Activated CD8-positive, alpha-beta T cell treated with anti-CD3 and anti-CD28 coated beads, Interleukin-2, amount 10 ng/mL, durations not matched to agents 7 days and 5 days (primary cell): ENCODE results near the gene BCAS3. TPM values are rescaled to one million over a fixed set of nuclear protein-coding genes. Genes with fewer than 3 reads are reported as not detected.

Source experiments
- ATAC-seq: fragments of 150-1000 bp; cut with Tn5 transposase; one replicate; pipeline ENCODE4 v1.10.0; 2021; ENCODE audit warnings: moderate library complexity
- CTCF ChIA-PET: fragments of 350-600 bp; sonication (Branson Sonifier 250); formaldehyde crosslinking; loops from one replicate; lab custom pipeline; 2021; ENCODE audit warnings: antibody characterized with exemption; lab: Charles Lee
- POLR2A ChIA-PET: fragments of 350-600 bp; sonication (Branson Sonifier 250); formaldehyde crosslinking; loops from one replicate; lab custom pipeline; 2021; ENCODE audit warnings: antibody characterized with exemption; lab: Charles Lee
- DNase-seq: peaks from one replicate; pipeline ENCODE4 v3.0.0-alpha.2; 2020
- H3K27ac Mint-ChIP-seq: one replicate; pipeline ENCODE4 v1.8.0; 2021; ENCODE audit warnings: mild to moderate bottlenecking, mixed read lengths
- H3K27me3 Mint-ChIP-seq: one replicate; pipeline ENCODE4 v1.8.0; 2021; ENCODE audit warnings: low read depth, mixed read lengths
- H3K36me3 Mint-ChIP-seq: one replicate; pipeline ENCODE4 v1.8.0; 2021; ENCODE audit warnings: low read depth, mixed read lengths
- H3K4me1 Mint-ChIP-seq: one replicate; pipeline ENCODE4 v1.8.0; 2021; ENCODE audit warnings: low read depth, mixed read lengths
- H3K4me3 Mint-ChIP-seq: one replicate; pipeline ENCODE4 v1.8.0; 2021; ENCODE audit warnings: mild to moderate bottlenecking, mixed read lengths
- H3K9me3 Mint-ChIP-seq: one replicate; pipeline ENCODE4 v1.8.0; 2022; ENCODE audit warnings: mixed read lengths; ENCODE audit not compliant: insufficient read depth
- total RNA-seq, 2 experiments: library from RNA; stranded (reverse); gene quantifications; one replicate each; pipeline ENCODE4 v1.2.3, GENCODE V29; 2021

BCAS3 gene
- total RNA-seq, 2 experiments from 2014 or later = 13.0 to 16.3 TPM

DNA sequence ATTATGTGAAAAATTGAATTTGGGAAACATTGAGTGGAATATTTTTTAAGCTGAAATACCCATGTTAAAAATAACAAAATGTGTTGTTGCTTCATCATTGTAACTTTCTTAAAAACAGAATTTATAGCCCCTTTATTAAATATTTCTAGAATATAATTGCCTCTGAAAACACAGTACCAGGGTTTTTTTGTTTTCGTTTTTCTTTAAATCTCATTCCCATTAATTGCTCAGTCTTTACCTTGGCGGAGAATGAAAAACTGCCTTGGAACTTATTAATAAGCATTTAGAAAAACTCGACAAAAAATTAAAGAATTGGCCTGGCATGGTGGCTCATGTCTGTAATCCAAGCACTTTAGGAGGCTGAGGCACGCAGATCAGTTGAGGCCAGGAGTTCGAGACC lies 526.8 kb downstream of the BCAS3 start:
- ATAC-seq (no peak), DNase-seq (no peak)
- no peaks in the 10 kb centered on the region for H3K36me3 Mint-ChIP-seq
- H3K9me3 Mint-ChIP-seq = no peaks in the 10 kb centered on the region
- peaks cover 2% of the 10 kb centered on the region for H3K27me3 Mint-ChIP-seq
- H3K4me3 Mint-ChIP-seq = no peak overlapping the region
- ChIA-PET CTCF (no interaction called here), POLR2A (no interaction called here)
- no peak overlapping the region for H3K27ac Mint-ChIP-seq
- H3K4me1 Mint-ChIP-seq = no peaks in the 10 kb centered on the region

DNA sequence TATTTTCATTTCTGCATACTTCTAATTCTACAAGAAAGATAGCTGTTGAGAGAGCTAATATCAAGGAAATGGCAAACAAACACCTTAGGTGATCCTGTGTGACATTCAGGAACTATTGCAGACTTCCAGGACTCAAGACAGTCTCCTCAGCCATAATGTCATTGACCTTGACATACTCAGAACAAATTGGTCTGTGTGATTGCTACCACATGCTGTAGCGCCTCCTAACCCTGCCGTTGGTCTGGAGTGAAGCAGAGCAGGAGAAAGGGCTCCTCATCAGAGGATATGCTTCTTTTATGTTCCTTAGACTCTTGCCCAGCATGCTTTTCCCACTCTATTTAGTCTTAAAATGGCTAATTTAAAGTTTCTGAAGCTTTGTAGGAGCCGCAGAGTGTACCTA lies 527.8 kb downstream of the BCAS3 start:
- Mint-ChIP-seq H3K27ac (no peak overlapping the region), H3K36me3 (no peaks in the 10 kb centered on the region), H3K4me3 (no peak overlapping the region), H3K4me1 (no peaks in the 10 kb centered on the region), H3K27me3 (peaks cover 2% of the 10 kb centered on the region), H3K9me3 (no peaks in the 10 kb centered on the region)
- POLR2A ChIA-PET = no interaction called here
- CTCF ChIA-PET = no interaction called here
- ATAC-seq (no peak), DNase-seq (no peak)

DNA sequence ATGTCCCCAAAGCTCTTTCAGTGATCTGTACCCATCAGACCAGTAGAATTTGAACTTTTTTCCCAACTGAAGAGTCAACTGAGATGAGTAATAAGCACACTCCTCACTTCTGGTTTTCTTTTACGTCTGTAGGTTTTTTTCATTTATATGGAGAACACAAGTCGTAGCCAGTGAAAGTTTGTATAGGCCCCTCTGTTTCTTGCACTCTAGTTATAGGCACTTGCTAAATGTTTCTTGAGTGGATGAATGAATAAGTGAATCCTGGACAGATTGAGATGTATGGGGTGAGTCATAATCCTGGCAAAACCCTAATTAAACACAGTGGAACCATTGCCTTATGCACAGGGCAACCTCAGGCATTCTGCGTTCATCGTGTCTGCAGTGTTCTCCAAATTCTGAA lies 528.3 kb downstream of the BCAS3 start:
- ATAC-seq = no peak
- no peak overlapping the region for H3K4me3 Mint-ChIP-seq
- H3K36me3 Mint-ChIP-seq = no peaks in the 10 kb centered on the region
- no peak for DNase-seq
- no peaks in the 10 kb centered on the region for H3K4me1 Mint-ChIP-seq
- H3K27me3 Mint-ChIP-seq = peaks cover 2% of the 10 kb centered on the region
- no peak overlapping the region for H3K27ac Mint-ChIP-seq
- POLR2A ChIA-PET = no interaction called here
- H3K9me3 Mint-ChIP-seq = no peaks in the 10 kb centered on the region
- CTCF ChIA-PET = no interaction called here

DNA sequence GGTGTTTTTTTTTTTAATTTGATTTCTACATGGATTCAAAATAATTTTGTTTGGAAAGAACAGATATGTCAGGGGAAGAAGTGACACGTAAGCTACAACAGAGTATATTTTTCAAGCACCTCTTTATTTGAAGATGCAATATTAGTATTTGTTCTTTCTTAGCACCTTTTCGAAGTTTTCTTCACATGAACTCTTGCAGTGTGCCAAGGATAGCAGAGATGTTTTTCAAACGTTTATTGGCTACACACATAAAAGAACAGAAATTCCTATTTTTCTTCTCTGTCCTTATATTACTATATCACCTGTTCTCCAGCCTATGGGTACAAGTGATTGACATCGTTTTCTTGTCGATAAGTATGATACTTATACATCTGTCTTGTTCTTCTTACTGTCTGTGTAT lies 529.3 kb downstream of the BCAS3 start:
- ChIA-PET CTCF (no interaction called here), POLR2A (no interaction called here)
- no peaks in the 10 kb centered on the region for H3K36me3 Mint-ChIP-seq

DNA sequence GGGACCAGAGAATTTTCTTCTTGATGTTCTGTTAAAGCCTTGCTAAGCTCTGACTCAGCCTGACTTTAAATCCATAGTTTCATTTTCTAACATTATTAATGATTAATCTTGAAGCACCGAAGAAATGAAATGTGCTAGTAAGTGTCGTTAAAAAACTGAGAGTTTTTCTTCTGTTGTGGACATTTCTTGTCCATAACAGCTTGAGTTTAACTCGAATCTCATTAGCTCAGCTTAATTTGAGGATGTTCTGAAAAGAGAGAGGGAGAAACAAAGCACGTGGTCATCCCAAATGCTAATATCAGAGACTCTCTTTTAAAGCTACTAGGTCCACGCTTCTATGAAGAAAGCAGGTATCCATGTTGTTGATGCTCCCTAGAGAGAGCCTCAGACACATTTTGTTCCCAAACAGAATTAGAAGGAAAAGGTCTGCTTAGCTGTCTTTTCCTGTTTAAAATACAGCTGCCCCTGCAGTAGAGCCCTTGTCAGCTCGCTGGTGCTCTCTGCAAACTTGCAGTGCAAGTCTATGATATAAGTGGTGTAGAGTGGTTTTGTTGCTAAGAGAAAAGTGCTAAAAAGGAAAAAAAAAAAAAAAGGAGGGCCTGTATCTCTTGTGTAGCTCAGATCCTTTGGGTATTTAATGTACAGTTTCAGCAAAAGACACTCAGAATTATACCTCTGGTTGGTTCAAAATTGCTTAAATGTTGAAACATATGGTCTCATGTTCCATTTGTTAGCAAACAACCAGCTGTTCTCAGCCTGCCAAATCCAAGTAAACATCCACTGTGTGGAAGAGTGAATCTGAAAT lies 530.9 kb downstream of the BCAS3 start:
- Mint-ChIP-seq H3K27ac (no peak overlapping the region), H3K4me1 (no peaks in the 10 kb centered on the region), H3K9me3 (no peaks in the 10 kb centered on the region), H3K36me3 (no peaks in the 10 kb centered on the region), H3K4me3 (no peak overlapping the region), H3K27me3 (no peaks in the 10 kb centered on the region)
- ChIA-PET POLR2A (no interaction called here), CTCF (interaction anchor here (0.7 to 1.5 kb wide), 2 partner anchors 10 to 20 kb away, joined by 3 read pairs; no protein-coding TSS in a partner anchor)
- ATAC-seq (no peak), DNase-seq (no peak)

More for the DNA sequence above, 529.3 kb downstream of the BCAS3 start:
- ATAC-seq (no peak), DNase-seq (no peak)
- Mint-ChIP-seq H3K27me3 (no peaks in the 10 kb centered on the region), H3K4me1 (no peaks in the 10 kb centered on the region), H3K9me3 (no peaks in the 10 kb centered on the region), H3K4me3 (no peak overlapping the region), H3K27ac (no peak overlapping the region)

DNA sequence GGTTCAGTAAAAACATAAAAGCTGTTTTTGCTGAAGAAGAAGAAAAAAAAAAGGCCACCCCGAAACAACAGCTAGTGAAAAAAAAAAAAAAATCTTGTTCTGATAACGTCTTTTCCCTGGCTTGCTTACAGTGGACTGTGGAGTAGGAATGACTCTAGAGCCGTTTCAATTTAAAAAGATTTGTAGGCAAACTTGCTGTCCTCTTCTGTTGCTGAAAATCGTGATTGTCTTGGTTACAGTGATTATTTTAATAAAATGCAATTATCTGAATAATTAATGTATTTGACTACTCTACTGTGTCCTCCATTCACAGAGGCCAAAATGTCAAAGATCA lies 531.4 kb downstream of the BCAS3 start:
- ChIA-PET POLR2A (no interaction called here), CTCF (interaction anchor here (1.5 kb wide), 1 partner anchor 19 kb away, joined by 3 read pairs; no protein-coding TSS in a partner anchor)
- H3K4me3 Mint-ChIP-seq = no peak overlapping the region

DNA sequence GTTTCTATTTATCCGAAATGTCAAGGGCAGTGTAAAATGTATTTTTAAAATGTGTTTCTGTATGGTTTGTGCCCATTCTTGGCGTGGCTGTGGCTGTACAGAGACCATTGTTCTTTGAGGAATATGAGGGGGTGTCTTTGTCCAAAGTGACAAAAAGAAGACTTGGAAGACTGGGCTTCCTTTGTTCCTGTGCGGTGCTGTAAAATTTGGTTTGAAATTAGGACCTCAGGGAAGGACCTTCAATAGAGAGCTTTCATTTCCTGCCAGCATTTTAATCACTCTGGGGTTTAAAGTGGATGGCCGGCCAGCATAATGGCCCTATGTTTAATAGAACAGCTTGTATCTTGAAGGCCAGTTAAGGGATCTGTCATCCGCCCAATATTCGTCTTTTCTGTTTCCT lies 531.9 kb downstream of the BCAS3 start:
- Mint-ChIP-seq H3K4me3 (no peak overlapping the region), H3K36me3 (no peaks in the 10 kb centered on the region), H3K27ac (no peak overlapping the region), H3K4me1 (no peaks in the 10 kb centered on the region), H3K27me3 (no peaks in the 10 kb centered on the region), H3K9me3 (no peaks in the 10 kb centered on the region)
- DNase-seq = no peak
- ATAC-seq = no peak
- ChIA-PET POLR2A (no interaction called here), CTCF (interaction anchor here (1.5 kb wide), 1 partner anchor 19 kb away, joined by 3 read pairs; no protein-coding TSS in a partner anchor)

More for the DNA sequence above, 531.4 kb downstream of the BCAS3 start:
- H3K27ac Mint-ChIP-seq = no peak overlapping the region
- no peaks in the 10 kb centered on the region for H3K27me3 Mint-ChIP-seq
- DNase-seq (no peak), ATAC-seq (no peak)
- no peaks in the 10 kb centered on the region for H3K4me1 Mint-ChIP-seq
- no peaks in the 10 kb centered on the region for H3K36me3 Mint-ChIP-seq
- H3K9me3 Mint-ChIP-seq = no peaks in the 10 kb centered on the region

DNA sequence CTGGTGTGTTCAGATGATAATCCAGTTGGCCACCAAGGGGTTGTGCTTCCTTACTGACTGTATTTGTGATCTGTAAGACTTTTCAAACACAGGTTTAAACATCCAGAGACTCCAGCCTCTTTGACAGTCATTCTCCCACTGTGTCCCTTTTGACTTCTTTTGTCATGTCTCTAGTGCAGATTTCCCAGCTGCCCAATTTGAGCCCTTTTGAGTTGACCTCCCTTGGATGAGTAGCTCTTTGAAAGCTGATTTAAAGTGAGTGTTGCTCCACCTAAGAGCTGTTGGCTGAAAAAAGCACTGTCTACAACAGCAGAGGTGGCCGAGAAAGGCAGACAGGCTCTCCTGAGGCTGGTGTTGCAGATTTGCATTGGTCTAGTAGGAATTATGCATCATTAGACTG lies 533.6 kb downstream of the BCAS3 start:
- no peak for DNase-seq
- Mint-ChIP-seq H3K9me3 (no peaks in the 10 kb centered on the region), H3K36me3 (no peaks in the 10 kb centered on the region), H3K4me3 (no peak overlapping the region), H3K27me3 (no peaks in the 10 kb centered on the region), H3K4me1 (peaks cover 3% of the 10 kb centered on the region), H3K27ac (no peak overlapping the region)
- ATAC-seq = no peak
- POLR2A ChIA-PET = no interaction called here
- CTCF ChIA-PET = no interaction called here

DNA sequence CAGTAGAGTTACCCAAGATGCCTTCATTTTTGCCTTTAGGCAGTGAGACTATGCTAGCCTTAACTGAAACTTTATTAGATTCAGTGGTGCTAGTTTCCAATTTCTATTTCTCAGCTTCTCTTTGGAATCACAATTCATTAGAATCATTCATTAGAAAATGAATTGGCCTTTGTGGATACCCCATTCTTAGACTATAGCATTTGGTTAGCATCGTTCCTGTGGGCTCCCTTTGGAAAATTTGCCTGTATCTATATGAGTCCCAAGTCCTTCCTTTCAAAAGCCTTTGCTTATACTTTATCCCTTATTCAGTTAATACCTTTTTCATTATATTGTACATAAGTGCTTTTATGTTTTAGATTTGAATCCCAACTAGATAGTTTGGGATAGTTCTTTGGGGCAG lies 535.0 kb downstream of the BCAS3 start:
- ChIA-PET CTCF (interaction anchor here (1.2 kb wide), 1 partner anchor 8 kb away, joined by 4 read pairs; no protein-coding TSS in a partner anchor), POLR2A (no interaction called here)
- no peak overlapping the region for H3K27ac Mint-ChIP-seq
- no peak overlapping the region for H3K4me3 Mint-ChIP-seq
- H3K27me3 Mint-ChIP-seq = no peaks in the 10 kb centered on the region
- H3K36me3 Mint-ChIP-seq = no peaks in the 10 kb centered on the region
- H3K9me3 Mint-ChIP-seq = no peaks in the 10 kb centered on the region
- H3K4me1 Mint-ChIP-seq = peaks cover 5% of the 10 kb centered on the region
- DNase-seq = no peak
- no peak for ATAC-seq

DNA sequence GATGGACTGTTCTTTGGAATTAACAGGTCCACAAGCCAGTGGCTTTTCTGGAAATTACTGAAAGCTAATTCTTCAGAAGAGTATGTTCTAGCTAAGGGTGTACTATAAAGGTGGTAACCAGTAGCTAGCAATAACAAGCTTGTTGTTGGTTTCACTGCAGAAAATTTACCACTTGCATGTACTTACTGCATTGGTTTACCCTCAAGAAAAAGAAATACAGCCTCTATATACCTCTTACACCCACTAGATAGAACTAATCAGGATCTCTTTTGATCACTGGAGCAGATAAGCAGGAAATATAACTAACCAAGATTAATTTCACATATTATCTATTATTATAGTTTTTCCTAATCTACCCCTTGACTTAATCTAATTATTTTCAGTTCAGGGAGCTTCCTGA lies 537.1 kb downstream of the BCAS3 start:
- H3K27ac Mint-ChIP-seq = no peak overlapping the region
- CTCF ChIA-PET = no interaction called here
- DNase-seq = no peak
- no peaks in the 10 kb centered on the region for H3K9me3 Mint-ChIP-seq
- ATAC-seq = no peak
- H3K27me3 Mint-ChIP-seq = no peaks in the 10 kb centered on the region
- POLR2A ChIA-PET = no interaction called here
- H3K4me1 Mint-ChIP-seq = peaks cover 26% of the 10 kb centered on the region
- no peaks in the 10 kb centered on the region for H3K36me3 Mint-ChIP-seq
- no peak overlapping the region for H3K4me3 Mint-ChIP-seq

DNA sequence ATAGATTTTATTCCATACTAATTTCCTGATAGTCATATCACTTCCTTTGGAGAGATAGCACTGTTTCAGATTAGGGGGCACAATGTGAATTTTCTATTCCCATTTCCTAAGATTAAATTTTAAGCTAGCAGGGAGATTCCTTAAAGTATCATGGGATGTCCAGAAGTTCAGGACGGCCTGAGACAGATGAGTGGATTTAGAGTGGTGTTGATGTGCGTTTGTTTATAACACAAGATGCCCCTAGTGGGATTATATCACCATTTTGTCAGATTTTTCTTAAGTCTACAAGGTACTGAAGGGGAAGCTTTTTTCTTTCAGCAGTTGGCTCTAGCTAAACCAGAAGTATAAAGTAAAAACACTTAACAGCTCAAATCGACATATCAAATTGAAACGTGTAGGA lies 538.4 kb downstream of the BCAS3 start:
- Mint-ChIP-seq H3K9me3 (no peaks in the 10 kb centered on the region), H3K4me1 (peaks cover 37% of the 10 kb centered on the region), H3K4me3 (no peak overlapping the region), H3K27ac (no peak overlapping the region), H3K27me3 (no peaks in the 10 kb centered on the region), H3K36me3 (no peaks in the 10 kb centered on the region)
- ChIA-PET POLR2A (no interaction called here), CTCF (no interaction called here)
- no peak for DNase-seq
- ATAC-seq = no peak

DNA sequence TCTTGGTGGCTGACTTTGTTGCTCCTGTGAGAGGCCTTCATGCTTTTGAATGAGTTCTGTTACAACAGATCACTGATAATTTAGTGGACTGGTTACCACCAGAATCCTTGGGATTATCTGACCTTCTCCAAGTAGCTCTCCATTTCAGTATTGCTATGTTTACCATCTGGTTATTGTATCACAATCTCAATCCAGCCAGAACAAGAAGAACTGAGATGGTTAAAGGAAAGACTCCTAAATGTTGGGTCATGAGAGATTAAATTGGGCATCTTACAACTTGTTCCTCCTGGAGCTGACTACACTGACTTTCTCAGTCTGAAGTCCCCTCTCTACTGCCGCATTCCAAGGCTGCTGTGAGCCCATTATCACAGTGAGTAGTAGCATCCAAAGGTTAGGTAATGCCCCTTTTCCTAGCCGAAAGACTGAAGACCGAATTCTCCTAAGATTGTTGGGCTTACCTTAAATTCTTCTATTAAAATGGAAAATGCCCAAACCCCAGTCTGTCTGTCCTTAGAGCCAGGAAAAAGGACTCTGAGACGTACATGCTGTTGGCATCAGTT lies 540.3 kb downstream of the BCAS3 start:
- Mint-ChIP-seq H3K27ac (no peak overlapping the region), H3K4me1 (peaks cover 56% of the 10 kb centered on the region), H3K9me3 (no peaks in the 10 kb centered on the region), H3K27me3 (no peaks in the 10 kb centered on the region), H3K4me3 (no peak overlapping the region), H3K36me3 (no peaks in the 10 kb centered on the region)
- no peak for DNase-seq
- ChIA-PET CTCF (interaction anchor here (0.9 to 1.4 kb wide), 4 partner anchors 10 to 69 kb away, joined by 3 read pairs; no protein-coding TSS in a partner anchor), POLR2A (interaction anchor here (0.6 kb wide), 1 partner anchor 51 kb away, joined by 3 read pairs; no protein-coding TSS in a partner anchor)
- ATAC-seq = no peak
